Upper lobe of right lung (tissue), 1 donor: Measurements from ENCODE around the gene KDM4C. TPM values are rescaled to one million over a fixed set of nuclear protein-coding genes. Genes with fewer than 3 reads are reported as not detected.
A peak's percentile ranks its signal among the peaks of the same experiment; 100 is the strongest.

Experiments used
- ATAC-seq: fragments of 200-7000 bp; cut with Tn5 transposase; one replicate; pipeline ENCODE4 v1.9.1; 2020; ENCODE audit warnings: mild to moderate bottlenecking, moderate library complexity
- DNase-seq: peaks from one replicate; pipeline ENCODE4 v3.0.0-alpha.2; 2020
- H3K27ac ChIP-seq: fragments of 200-600 bp; one replicate; pipeline ENCODE4 v1.8.0; 2022
- H3K27me3 ChIP-seq: fragments of 200-600 bp; one replicate; pipeline ENCODE4 v1.8.0; 2022; ENCODE audit warnings: mild to moderate bottlenecking
- H3K36me3 ChIP-seq: fragments of 200-600 bp; one replicate; pipeline ENCODE4 v1.8.0; 2022
- H3K4me1 ChIP-seq: fragments of 200-600 bp; one replicate; pipeline ENCODE4 v1.8.0; 2022
- H3K4me3 ChIP-seq: fragments of 200-600 bp; one replicate; pipeline ENCODE4 v1.8.0; 2022; ENCODE audit warnings: mild to moderate bottlenecking
- H3K9me3 ChIP-seq: fragments of 200-600 bp; one replicate; pipeline ENCODE4 v1.8.0; 2022
- intact Hi-C: fragments of 100-400 bp; cut with DNase I; formaldehyde crosslinking; loops from one replicate; pipeline ENCODE4 v1.11.0; 2022
- total RNA-seq: library from RNA; stranded (reverse); fragmentation: NEBNext Ultra II Directional; extraction: Animal tissue kit (Norgen Biotek cat#: 25700); gene quantifications from one replicate; pipeline ENCODE4 v1.2.1, GENCODE V29; 2021
- TF ChIP-seq, protein P1 (sequence below): fragments of 200-600 bp; IDR thresholded peaks from one replicate; pipeline ENCODE4 v1.8.0; 2022; ENCODE audit warnings: antibody characterized with exemption
- donor health status: DM: no; HTN: yes; CAD: no; lungs with severe emphysema.

KDM4C gene
- total RNA-seq, 1 donor from 2014 or later = 37.2 TPM

DNA sequence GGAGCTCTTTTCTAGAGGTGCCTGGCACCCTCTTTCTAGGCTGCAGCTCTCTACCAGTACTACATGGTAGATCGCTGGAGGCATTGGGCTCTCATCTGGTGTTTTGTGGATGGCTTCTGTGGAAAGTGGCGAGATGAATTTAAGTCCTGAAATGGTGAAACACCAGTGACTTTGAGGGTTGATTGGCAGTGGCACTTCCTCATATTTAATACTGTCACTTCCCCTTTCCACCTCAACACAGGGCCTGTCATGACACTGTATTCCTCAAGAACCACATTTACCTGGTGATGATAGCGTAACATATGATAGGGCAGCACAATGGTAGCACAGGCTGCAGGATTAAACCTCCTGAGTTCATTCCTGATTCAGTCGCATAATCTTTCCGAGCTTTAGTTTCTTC is 132.1 kb downstream of the KDM4C start:
- Histone ChIP-seq H3K4me1 (peaks cover 4% of the 10 kb centered on the region), H3K27ac (no peak overlapping the region), H3K4me3 (no peak overlapping the region), H3K9me3 (no peaks in the 10 kb centered on the region), H3K27me3 (no peaks in the 10 kb centered on the region), H3K36me3 (peaks cover 26% of the 10 kb centered on the region)
- TF ChIP-seq, protein P1, sequence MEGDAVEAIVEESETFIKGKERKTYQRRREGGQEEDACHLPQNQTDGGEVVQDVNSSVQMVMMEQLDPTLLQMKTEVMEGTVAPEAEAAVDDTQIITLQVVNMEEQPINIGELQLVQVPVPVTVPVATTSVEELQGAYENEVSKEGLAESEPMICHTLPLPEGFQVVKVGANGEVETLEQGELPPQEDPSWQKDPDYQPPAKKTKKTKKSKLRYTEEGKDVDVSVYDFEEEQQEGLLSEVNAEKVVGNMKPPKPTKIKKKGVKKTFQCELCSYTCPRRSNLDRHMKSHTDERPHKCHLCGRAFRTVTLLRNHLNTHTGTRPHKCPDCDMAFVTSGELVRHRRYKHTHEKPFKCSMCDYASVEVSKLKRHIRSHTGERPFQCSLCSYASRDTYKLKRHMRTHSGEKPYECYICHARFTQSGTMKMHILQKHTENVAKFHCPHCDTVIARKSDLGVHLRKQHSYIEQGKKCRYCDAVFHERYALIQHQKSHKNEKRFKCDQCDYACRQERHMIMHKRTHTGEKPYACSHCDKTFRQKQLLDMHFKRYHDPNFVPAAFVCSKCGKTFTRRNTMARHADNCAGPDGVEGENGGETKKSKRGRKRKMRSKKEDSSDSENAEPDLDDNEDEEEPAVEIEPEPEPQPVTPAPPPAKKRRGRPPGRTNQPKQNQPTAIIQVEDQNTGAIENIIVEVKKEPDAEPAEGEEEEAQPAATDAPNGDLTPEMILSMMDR = no peak
- no peak for DNase-seq
- ATAC-seq = peak; percentile 68
- intact Hi-C loops = no loop called here

DNA sequence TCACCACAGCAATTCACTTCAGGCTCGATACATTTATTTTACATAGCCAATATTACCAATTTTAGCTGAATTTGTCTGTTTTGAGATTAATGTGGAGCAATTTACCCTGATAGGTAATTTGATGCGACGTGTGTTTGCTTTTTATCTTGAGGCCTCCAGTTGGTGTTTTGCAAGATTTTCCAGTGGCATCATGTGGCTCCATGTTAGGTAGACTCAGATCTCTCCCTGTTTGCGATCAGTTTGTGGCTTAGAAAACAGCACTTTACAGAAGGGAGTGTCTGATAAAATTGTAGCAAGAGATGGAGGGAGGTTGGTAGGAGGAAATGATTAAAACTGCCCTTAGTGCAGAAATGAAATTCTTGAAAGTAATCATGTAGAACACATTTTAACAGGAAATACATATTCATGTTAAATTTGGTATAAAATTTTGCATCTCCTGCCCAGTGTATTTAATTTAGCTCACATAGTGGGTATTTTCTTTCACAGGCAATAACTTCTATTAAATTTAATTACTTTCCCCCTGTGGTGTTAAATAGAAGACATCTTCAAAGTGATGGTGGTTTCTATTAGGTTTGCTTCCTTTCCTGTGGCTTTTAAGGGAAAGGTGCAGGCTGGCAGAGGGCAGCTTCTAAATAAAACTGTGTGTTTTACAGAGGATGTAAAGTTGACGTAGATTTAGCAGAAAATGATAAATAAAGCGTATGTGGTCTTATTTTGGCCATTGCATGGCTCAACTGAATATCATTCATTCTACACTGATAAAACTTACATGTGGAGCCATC is 135.8 kb downstream of the KDM4C start:
- H3K27me3 ChIP-seq = no peaks in the 10 kb centered on the region
- H3K9me3 ChIP-seq = no peaks in the 10 kb centered on the region
- TF ChIP-seq, protein P1 = no peak
- ATAC-seq = no peak
- DNase-seq = no peak
- H3K4me3 ChIP-seq = no peak overlapping the region
- H3K4me1 ChIP-seq = peaks cover 16% of the 10 kb centered on the region
- H3K27ac ChIP-seq = no peak overlapping the region
- peaks cover 18% of the 10 kb centered on the region for H3K36me3 ChIP-seq
- intact Hi-C loops = no loop called here

DNA sequence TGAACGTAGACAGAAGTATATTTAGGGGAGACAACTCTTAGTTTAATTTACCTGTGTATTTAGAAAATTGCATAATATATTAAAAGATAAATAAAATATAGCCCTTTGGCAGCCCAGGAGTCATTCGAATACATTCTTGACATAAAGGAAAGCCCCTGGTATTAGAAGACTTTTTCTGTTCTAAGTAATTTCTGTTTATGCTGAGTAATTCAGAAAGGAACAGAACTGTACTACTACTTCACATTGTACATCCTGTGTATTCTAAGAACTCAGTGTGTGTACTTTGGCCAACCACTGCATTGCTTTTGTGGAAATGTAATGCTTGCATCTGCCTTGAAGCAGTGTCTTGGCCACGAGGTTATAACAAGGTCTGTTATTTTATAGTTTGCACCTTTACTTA is 136.4 kb downstream of the KDM4C start:
- intact Hi-C loops = no loop called here
- TF ChIP-seq, protein P1 = no peak

DNA sequence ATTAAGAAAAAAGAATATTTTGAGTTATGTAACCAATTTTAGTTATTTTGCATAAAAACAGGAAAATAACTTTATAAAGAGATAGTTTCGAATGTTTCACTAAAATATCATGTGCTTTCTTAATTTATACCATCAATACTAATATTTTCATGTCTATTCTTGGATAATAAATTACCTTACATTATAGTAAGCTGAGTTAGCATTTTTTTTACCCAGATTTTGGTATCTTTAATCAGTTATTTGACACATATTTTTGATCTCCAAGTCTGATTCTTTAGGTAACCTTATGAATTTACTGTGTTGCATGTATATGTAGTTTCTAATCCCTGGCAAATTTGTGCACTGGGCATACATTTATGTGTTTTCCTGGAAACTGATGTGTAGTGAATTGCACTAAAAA is 138.0 kb downstream of the KDM4C start:
- peaks cover 18% of the 10 kb centered on the region for H3K36me3 ChIP-seq
- DNase-seq = no peak
- no peak overlapping the region for H3K27ac ChIP-seq
- H3K4me3 ChIP-seq = no peak overlapping the region
- H3K9me3 ChIP-seq = no peaks in the 10 kb centered on the region
- TF ChIP-seq, protein P1 = no peak
- intact Hi-C loops = no loop called here
- no peaks in the 10 kb centered on the region for H3K27me3 ChIP-seq
- H3K4me1 ChIP-seq = peaks cover 12% of the 10 kb centered on the region
- no peak for ATAC-seq

More for the DNA sequence above, 136.4 kb downstream of the KDM4C start:
- no peak overlapping the region for H3K4me3 ChIP-seq
- no peak for DNase-seq
- peaks cover 16% of the 10 kb centered on the region for H3K4me1 ChIP-seq
- peaks cover 18% of the 10 kb centered on the region for H3K36me3 ChIP-seq
- no peaks in the 10 kb centered on the region for H3K27me3 ChIP-seq
- ATAC-seq = no peak
- no peaks in the 10 kb centered on the region for H3K9me3 ChIP-seq
- no peak overlapping the region for H3K27ac ChIP-seq

DNA sequence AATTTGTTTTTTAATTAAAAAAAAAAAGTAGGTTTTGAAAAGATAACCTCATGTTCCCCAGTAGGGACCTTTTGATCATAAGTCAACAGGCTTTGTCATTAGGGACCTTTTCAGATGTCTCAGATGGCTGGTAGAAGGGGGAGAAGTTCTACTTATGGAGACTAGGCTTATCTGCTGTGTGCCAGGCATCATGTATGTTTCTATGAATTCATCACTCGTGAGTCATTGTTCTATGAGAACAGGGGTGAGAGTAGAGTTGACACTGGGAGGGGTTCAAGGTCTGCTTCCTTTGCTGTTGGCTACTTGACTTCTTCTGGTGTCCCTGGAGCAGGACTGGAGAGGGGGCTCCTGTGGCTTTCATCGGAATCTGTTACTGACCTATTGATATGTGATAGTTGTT is 138.8 kb downstream of the KDM4C start:
- H3K36me3 ChIP-seq = peaks cover 20% of the 10 kb centered on the region
- ATAC-seq (no peak), DNase-seq (no peak)
- H3K27ac ChIP-seq = no peak overlapping the region
- H3K4me1 ChIP-seq = peaks cover 12% of the 10 kb centered on the region
- intact Hi-C loops = no loop called here
- H3K4me3 ChIP-seq = no peak overlapping the region
- H3K27me3 ChIP-seq = no peaks in the 10 kb centered on the region
- TF ChIP-seq, protein P1 = no peak
- no peaks in the 10 kb centered on the region for H3K9me3 ChIP-seq
